H1 (cell line): ENCODE data around the gene WWC1. TPM values are rescaled to one million over a fixed set of nuclear protein-coding genes. Genes with fewer than 3 reads are reported as not detected.

ENCODE experiments used
- BACH1 ChIP-seq: IDR thresholded peaks from 2 replicates; pipeline ENCODE4 v1.6.1; 2012; ENCODE audit warnings: low read length, improper control_type of control experiment
- CEBPB ChIP-seq: IDR thresholded peaks from 2 replicates; pipeline ENCODE4 v1.6.1; 2012; ENCODE audit warnings: low read depth, low read length
- SP1 ChIP-seq: IDR thresholded peaks from 2 replicates; pipeline ENCODE4 v1.6.1; 2011; ENCODE audit warnings: low read depth, low read length
- SUZ12 ChIP-seq: fragments of 200-600 bp; sonication (generic); IDR thresholded peaks from 2 replicates; pipeline ENCODE4 v1.6.1; 2012; ENCODE audit warnings: mild to moderate bottlenecking, inconsistent platforms, low read length, moderate library complexity, mixed read lengths
- ZNF274 ChIP-seq: IDR thresholded peaks from 2 replicates; pipeline ENCODE4 v1.7.0; 2012; ENCODE audit warnings: low read length, borderline replicate concordance; ENCODE audit errors: extremely low read depth
- polyA plus RNA-seq, 7 experiments: library from polyadenylated mRNA; depleted of rRNA in 3 of 7; stranded (reverse) in 5 of 7; unstranded in 2 of 7; fragments of >200 nt in 5 of 7; fragments of 200-250 nt in 2 of 7; gene quantifications; 1 replicate in 5 of 7; 2 replicates in 1 of 7; 4 replicates in 1 of 7; pipeline versions ENCODE4 v1.2.1 to v1.2.3, GENCODE V29; 2011 to 2013; ENCODE audit warnings: missing spikeins in 2 of 7, mixed read lengths in 2 of 7
- total RNA-seq: library from RNA; stranded (reverse); fragmentation: NEBNext Ultra II Directional; extraction: Animal tissue kit (Norgen Biotek cat#: 25700); gene quantifications from 2 replicates; pipeline ENCODE4 v1.2.1, GENCODE V29; 2021

The WWC1 gene
- total and polyA plus RNA-seq, 2 of the 8 experiments (the other 6 are each of a cell fraction or from before 2014, with no cell fraction given), result 16.4 to 41.1 TPM

- TF ChIP-seq SUZ12 (no peak), CEBPB (no peak), SP1 (no peak), ZNF274 (no peak), BACH1 (no peak)
These were observed 160.1 kb downstream of the WWC1 start (continued) for GRCh38 chr5:168451565-168451964.
